PFSK-1 (cell line): Measurements from ENCODE around the gene MYBBP1A.

Experiments used
- FOXP2 ChIP-seq: optimal IDR thresholded peaks from 2 replicates; pipeline ENCODE3; 2011; ENCODE audit warnings: borderline replicate concordance, control low read depth, inconsistent platforms; ENCODE audit not compliant: insufficient read depth; ENCODE audit errors: extremely low read length, extremely low read depth
- POLR2AphosphoS5 ChIP-seq: IDR thresholded peaks from 2 replicates; pipeline ENCODE4 v1.6.1; 2012; ENCODE audit warnings: low read depth, mild to moderate bottlenecking, control low read depth, low read length, moderate library complexity
- REST ChIP-seq, 2 experiments: IDR thresholded peaks; 2 replicates each; pipeline versions ENCODE4 v1.6.1 to v1.8.0; 2011 to 2012; ENCODE audit warnings: low read depth in 2 of 2, low read length in 2 of 2, control low read depth in 1 of 2, inconsistent platforms in 1 of 2, mild to moderate bottlenecking in 1 of 2, moderate library complexity in 1 of 2; ENCODE audit not compliant: insufficient read depth in 1 of 2
- SIN3A ChIP-seq: IDR thresholded peaks from 2 replicates; pipeline ENCODE4 v1.6.1; 2012; ENCODE audit warnings: mild to moderate bottlenecking, low read length, moderate library complexity, borderline replicate concordance; ENCODE audit not compliant: insufficient read depth
- TAF1 ChIP-seq: IDR thresholded peaks from 2 replicates; pipeline ENCODE4 v1.6.1; 2012; ENCODE audit warnings: low read length, control low read depth, borderline replicate concordance; ENCODE audit not compliant: insufficient read depth

Gene MYBBP1A

DNA sequence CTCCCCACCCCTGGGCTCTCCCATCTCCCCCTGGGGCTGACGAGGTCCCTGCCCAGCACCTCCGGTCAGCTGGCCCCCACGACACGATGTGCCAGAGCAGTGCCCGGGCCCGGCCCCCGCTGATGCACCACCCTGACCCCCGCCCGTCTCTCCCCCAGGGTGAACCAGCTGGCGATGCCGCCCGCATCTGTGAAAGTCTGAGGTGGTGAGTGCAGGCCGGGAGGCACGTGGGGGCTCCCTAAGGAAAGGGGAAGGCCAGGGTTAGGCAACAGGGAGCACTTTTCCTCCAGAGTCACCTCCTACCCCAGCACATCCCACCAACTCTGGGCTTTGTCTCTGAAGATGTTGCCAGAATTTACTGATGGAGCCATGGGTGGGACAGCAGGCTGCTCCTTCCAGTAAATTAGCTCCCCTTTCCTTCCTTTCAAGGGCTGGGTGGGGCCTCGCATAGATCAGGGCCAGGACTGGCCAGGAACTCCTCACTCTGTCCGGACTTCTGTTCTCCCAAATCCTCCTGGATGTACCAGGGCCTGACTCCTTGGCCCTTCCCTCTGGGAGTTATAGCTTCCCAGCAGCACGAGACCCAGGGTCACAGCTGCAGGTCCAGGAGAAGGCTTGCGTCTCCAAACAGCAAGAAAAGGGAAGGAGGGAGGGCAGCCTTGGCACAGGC, 18.3 kb downstream of the MYBBP1A start:
- no peak for TF ChIP-seq SIN3A

- TF ChIP-seq FOXP2, result no peak
- peak; percentile 52 for TF ChIP-seq POLR2AphosphoS5
- no peak for TF ChIP-seq TAF1
- no peak for TF ChIP-seq SIN3A
- TF ChIP-seq REST (IDR thresholded peaks at IDR 0.05; ENCODE audit: insufficient read depth in 1 of 2, low read depth in 2 of 2, low read length in 2 of 2), result no peak
These were observed 18.9 kb downstream of the MYBBP1A start for GRCh38 chr17:4536259-4536741.

DNA sequence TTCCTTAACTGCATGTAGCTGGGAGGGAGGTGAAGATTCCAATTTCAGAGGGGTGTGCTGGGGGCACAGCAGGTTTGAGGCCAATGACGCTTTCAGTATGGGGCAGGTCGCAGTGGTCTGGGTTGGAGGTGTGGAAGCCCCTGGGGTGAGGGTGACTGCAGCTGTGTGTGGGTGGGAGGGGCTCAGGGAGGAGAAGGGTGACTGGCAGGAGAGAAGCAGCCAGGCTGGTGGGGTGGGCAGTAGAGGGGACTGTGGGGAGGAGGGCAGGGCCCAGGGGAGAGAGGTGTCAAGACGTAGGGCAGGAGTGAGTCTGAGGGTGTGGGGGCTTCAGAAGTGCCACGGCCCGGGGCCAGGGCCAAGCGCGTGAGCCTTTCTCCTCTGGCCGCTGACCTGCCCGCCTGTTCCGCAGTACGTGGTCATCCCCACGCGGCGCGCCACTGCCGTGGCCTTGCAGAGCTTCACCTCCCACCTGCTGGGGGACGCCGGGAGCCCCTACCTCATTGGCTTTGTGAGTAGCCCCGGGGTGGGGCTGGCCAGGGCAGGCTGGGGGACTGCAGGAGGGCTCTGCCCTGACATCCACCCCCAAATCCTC, 19.4 kb downstream of the MYBBP1A start:
- no peak for TF ChIP-seq TAF1
- no peak for TF ChIP-seq FOXP2
- peak; percentile 2; the same call in 1 of the 2 replicates for TF ChIP-seq POLR2AphosphoS5
- no peak for TF ChIP-seq SIN3A
- no peak for TF ChIP-seq REST (IDR thresholded peaks at IDR 0.05; ENCODE audit: insufficient read depth in 1 of 2, low read depth in 2 of 2, low read length in 2 of 2)

- TF ChIP-seq FOXP2 (no peak), REST (IDR thresholded peaks at IDR 0.05; ENCODE audit: insufficient read depth in 1 of 2, low read depth in 2 of 2, low read length in 2 of 2) (no peak), TAF1 (no peak), POLR2AphosphoS5 (no peak; the same call in 1 of the 2 replicates), SIN3A (no peak)
These were observed 20.1 kb downstream of the MYBBP1A start for GRCh38 chr17:4534928-4535666.

DNA sequence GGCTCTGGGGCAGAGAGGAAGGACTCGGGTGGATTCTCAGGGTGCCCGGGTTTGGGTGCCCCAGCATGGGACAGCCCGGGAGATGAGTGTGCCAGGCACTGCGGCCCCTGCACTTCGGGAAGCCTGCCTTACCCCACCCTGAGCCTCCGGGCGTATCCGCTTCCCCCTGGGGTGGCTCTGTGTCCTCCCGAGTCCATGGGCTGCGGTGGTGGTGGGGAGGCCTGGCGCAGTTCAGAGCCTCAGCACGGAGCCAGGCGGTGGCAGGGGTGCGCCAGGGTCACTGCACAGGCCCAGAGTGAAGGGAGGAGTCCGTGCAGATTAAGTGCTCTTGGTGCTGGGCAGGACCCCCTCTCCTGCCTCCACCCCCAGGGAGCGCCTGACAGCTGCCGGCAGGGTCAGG, 20.7 kb downstream of the MYBBP1A start:
- TF ChIP-seq FOXP2 (no peak), SIN3A (no peak)
